ENCODE measurements around the gene MNT. TPM values are rescaled to one million over a fixed set of nuclear protein-coding genes. Genes with fewer than 3 reads are reported as not detected.
A peak's percentile ranks its signal among the peaks of the same experiment; 100 is the strongest.

The MNT gene
- total RNA-seq, 1 experiment from 2014 or later = 24.4 TPM

GRCh38 chr17:2385240-2386210, 15.3 kb downstream of the MNT start:
- BruUV-seq (replicated peaks) = no TSS peak
- POLR2A ChIA-PET = no interaction called here
- DNase-seq = no peak
- intact Hi-C loops (cut with micrococcal nuclease; ENCODE audit: unreplicated experiment) = no loop called here
- H3K4me3 Mint-ChIP-seq (ENCODE audit: unreplicated experiment) = no peak overlapping the region
- no peak overlapping the region for H3K27ac Mint-ChIP-seq (ENCODE audit: unreplicated experiment)
- H3K4me1 Mint-ChIP-seq (ENCODE audit: low read depth, unreplicated experiment) = no peaks in the 10 kb centered on the region
- no peaks in the 10 kb centered on the region for H3K9me3 ChIP-seq
- H3K27me3 Mint-ChIP-seq (ENCODE audit: insufficient read depth, unreplicated experiment) = no peaks in the 10 kb centered on the region
- H3K36me3 ChIP-seq (ENCODE audit: control insufficient read depth, insufficient read depth, low read length) = no peaks in the 10 kb centered on the region
- no peaks in the 10 kb centered on the region for H3K27me3 ChIP-seq (replicated peaks; ENCODE audit: control insufficient read depth, insufficient read depth, low read length)
- CTCF ChIA-PET = interaction anchor here (0.6 to 4.5 kb wide), 2 partner anchors 31 to 339 kb away, joined by 7 to 213 read pairs; no protein-coding TSS in a partner anchor
- no peak overlapping the region for H3K4me3 ChIP-seq (ENCODE audit: low read depth, low read length)
- TF ChIP-seq, protein P1, sequence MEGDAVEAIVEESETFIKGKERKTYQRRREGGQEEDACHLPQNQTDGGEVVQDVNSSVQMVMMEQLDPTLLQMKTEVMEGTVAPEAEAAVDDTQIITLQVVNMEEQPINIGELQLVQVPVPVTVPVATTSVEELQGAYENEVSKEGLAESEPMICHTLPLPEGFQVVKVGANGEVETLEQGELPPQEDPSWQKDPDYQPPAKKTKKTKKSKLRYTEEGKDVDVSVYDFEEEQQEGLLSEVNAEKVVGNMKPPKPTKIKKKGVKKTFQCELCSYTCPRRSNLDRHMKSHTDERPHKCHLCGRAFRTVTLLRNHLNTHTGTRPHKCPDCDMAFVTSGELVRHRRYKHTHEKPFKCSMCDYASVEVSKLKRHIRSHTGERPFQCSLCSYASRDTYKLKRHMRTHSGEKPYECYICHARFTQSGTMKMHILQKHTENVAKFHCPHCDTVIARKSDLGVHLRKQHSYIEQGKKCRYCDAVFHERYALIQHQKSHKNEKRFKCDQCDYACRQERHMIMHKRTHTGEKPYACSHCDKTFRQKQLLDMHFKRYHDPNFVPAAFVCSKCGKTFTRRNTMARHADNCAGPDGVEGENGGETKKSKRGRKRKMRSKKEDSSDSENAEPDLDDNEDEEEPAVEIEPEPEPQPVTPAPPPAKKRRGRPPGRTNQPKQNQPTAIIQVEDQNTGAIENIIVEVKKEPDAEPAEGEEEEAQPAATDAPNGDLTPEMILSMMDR (IDR thresholded peaks at IDR 0.05; ENCODE audit: insufficient read depth in 1 of 2, low read depth in 1 of 2, low read length in 1 of 2, severe bottlenecking in 1 of 2, unreplicated experiment in 1 of 2) = no peak
- H3K36me3 Mint-ChIP-seq (ENCODE audit: insufficient read depth, unreplicated experiment) = peaks cover 39% of the 10 kb centered on the region
- H3K9me3 Mint-ChIP-seq (ENCODE audit: unreplicated experiment) = no peaks in the 10 kb centered on the region
- H3K4me1 ChIP-seq = no peaks in the 10 kb centered on the region

DNA sequence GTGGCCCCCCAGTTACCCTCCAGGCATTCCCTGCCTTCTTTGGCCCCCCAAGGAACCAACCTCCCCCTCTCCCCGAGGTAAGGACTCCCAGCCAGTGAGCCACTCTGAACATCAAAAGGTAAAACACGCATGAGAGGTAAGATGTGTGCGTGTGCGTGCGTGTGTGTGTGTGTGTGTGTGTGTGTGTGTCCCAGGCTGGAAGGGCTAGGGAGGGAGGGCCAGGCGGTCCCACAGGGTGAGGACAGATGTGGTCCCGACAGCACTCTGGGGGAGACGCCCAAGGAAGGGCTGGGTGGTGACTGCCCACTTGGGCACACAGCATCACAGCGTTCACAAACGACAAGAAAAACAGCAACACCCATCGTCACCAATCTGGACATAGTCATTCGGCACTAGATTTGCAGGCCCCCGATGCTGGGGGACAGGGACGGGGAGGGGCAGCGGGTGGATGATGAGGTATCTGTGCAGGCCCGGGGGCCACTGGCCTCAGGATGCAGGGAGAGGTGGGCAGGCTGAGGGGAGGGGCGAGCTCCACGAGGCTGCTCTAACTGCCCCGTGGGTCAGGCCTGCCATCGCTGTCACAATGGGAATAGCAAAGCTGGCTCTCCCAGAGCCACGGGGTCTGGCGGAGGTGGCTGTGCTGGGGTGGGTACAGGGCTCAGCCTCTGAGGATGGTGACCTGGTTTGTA, 16.3 kb downstream of the MNT start:
- H3K27me3 Mint-ChIP-seq (ENCODE audit: insufficient read depth, unreplicated experiment) = no peaks in the 10 kb centered on the region
- Histone ChIP-seq H3K4me1 (no peaks in the 10 kb centered on the region), H3K4me3 (ENCODE audit: low read depth, low read length) (no peak overlapping the region), H3K9me3 (no peaks in the 10 kb centered on the region), H3K27me3 (replicated peaks; ENCODE audit: control insufficient read depth, insufficient read depth, low read length) (no peaks in the 10 kb centered on the region), H3K36me3 (ENCODE audit: control insufficient read depth, insufficient read depth, low read length) (no peaks in the 10 kb centered on the region)
- POLR2A ChIA-PET = no interaction called here
- intact Hi-C loops (cut with micrococcal nuclease; ENCODE audit: unreplicated experiment) = no loop called here
- TF ChIP-seq, protein P1 (IDR thresholded peaks at IDR 0.05; ENCODE audit: insufficient read depth in 1 of 2, low read depth in 1 of 2, low read length in 1 of 2, severe bottlenecking in 1 of 2, unreplicated experiment in 1 of 2) = no peak
- H3K27ac Mint-ChIP-seq (ENCODE audit: unreplicated experiment) = peak overlapping the region; percentile 65
- CTCF ChIA-PET = interaction anchor here (0.6 to 4.5 kb wide), 2 partner anchors 32 to 340 kb away, joined by 7 to 213 read pairs; no protein-coding TSS in a partner anchor
- H3K36me3 Mint-ChIP-seq (ENCODE audit: insufficient read depth, unreplicated experiment) = peaks cover 41% of the 10 kb centered on the region
- DNase-seq = no peak
- BruUV-seq (replicated peaks) = no TSS peak
- no peak overlapping the region for H3K4me3 Mint-ChIP-seq (ENCODE audit: unreplicated experiment)
- H3K9me3 Mint-ChIP-seq (ENCODE audit: unreplicated experiment) = no peaks in the 10 kb centered on the region
- no peaks in the 10 kb centered on the region for H3K4me1 Mint-ChIP-seq (ENCODE audit: low read depth, unreplicated experiment)

GRCh38 chr17:2383628-2384167, 17.2 kb downstream of the MNT start:
- Histone ChIP-seq H3K4me3 (ENCODE audit: low read depth, low read length) (no peak overlapping the region), H3K4me1 (no peaks in the 10 kb centered on the region), H3K36me3 (ENCODE audit: control insufficient read depth, insufficient read depth, low read length) (no peaks in the 10 kb centered on the region), H3K27me3 (replicated peaks; ENCODE audit: control insufficient read depth, insufficient read depth, low read length) (no peaks in the 10 kb centered on the region), H3K9me3 (no peaks in the 10 kb centered on the region)
- BruUV-seq (replicated peaks) = no TSS peak
- POLR2A ChIA-PET = interaction anchor here (1.8 to 1.9 kb wide), 3 partner anchors 9 to 33 kb away, joined by 14 to 23 read pairs (median 18); no protein-coding TSS in a partner anchor
- DNase-seq = no peak
- no peak overlapping the region for H3K27ac Mint-ChIP-seq (ENCODE audit: unreplicated experiment)
- H3K4me3 Mint-ChIP-seq (ENCODE audit: unreplicated experiment) = no peak overlapping the region
- H3K36me3 Mint-ChIP-seq (ENCODE audit: insufficient read depth, unreplicated experiment) = peaks cover 42% of the 10 kb centered on the region
- H3K4me1 Mint-ChIP-seq (ENCODE audit: low read depth, unreplicated experiment) = no peaks in the 10 kb centered on the region
- H3K27me3 Mint-ChIP-seq (ENCODE audit: insufficient read depth, unreplicated experiment) = no peaks in the 10 kb centered on the region
- TF ChIP-seq, protein P1 (IDR thresholded peaks at IDR 0.05; ENCODE audit: insufficient read depth in 1 of 2, low read depth in 1 of 2, low read length in 1 of 2, severe bottlenecking in 1 of 2, unreplicated experiment in 1 of 2) = no peak
- intact Hi-C loops (cut with micrococcal nuclease; ENCODE audit: unreplicated experiment) = no loop called here
- no peaks in the 10 kb centered on the region for H3K9me3 Mint-ChIP-seq (ENCODE audit: unreplicated experiment)
- CTCF ChIA-PET = interaction anchor here (0.7 to 4.5 kb wide), 7 partner anchors 9 to 35 kb away, joined by 4 to 213 read pairs (median 14); no protein-coding TSS in a partner anchor

Measured in Caco-2 (cell line).